ENCODE measurements around the gene RPTOR. TPM values are rescaled to one million over a fixed set of nuclear protein-coding genes. Genes with fewer than 3 reads are reported as not detected.

Gene RPTOR
- total RNA-seq, 1 experiment from 2014 or later, result 58.0 TPM

DNA sequence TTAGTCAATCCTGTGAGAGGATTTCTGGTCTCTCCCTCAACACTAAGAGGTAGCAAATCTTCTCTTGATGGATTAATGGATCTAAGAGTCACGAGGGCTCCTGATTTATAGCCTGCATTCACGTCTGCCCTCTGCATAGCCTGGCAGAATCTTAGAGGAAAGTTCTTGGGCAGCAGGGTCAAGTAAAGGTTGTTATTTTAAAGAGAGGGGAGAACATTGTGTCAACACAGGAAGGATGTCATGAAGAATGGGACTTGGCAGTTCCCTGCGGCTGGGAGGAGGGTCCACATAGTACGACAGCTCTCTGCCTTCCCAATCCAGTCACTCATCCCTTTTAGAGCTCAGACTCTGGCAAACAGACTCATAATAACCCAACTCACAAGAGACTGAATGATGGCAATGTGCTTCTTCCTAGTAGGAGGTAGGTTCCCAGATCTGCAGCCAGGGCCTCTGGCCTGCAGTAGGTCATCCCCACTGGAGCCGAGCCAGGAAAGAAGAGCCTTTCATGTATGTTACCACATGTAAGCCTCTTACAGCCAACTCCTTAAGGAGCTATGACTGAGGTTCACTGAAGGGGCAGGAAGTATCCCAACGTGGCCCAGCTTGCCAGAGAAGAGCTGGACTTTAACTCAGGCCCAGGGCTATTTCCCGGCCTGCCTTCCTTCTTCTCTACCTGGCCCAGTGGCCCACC is 25.4 kb upstream of the RPTOR start:
- no peak for DNase-seq (ENCODE audit: low read depth, low spot score)
- Histone ChIP-seq H3K9me3 (ENCODE audit: control insufficient read depth, insufficient read depth, low read depth, low read length) (no peaks in the 10 kb centered on the region), H3K36me3 (ENCODE audit: control insufficient read depth, insufficient read depth, low read length) (no peaks in the 10 kb centered on the region), H3K4me1 (ENCODE audit: control insufficient read depth, insufficient read depth, low read length) (no peaks in the 10 kb centered on the region), H3K4me3 (ENCODE audit: low read depth in 2 of 2, low read length in 2 of 2) (no peak overlapping the region), H3K27ac (ENCODE audit: low read length) (no peak overlapping the region), H3K27me3 (ENCODE audit: control insufficient read depth, insufficient read depth, low read length) (no peaks in the 10 kb centered on the region)
- intact Hi-C loops (cut with micrococcal nuclease; ENCODE audit: unreplicated experiment) (no loop called here), in situ Hi-C loops (cut with HindIII; ENCODE audit: low pct_unique_long_range_greater_than_20kb, low sequenced_read_pairs) (no loop called here)
- no peak for ATAC-seq
- no TSS peak for BruUV-seq (replicated peaks)
- POLR2A ChIA-PET, result interaction anchor here (0.6 kb wide), 1 partner anchor 54 kb away, joined by 3 read pairs; no protein-coding TSS in a partner anchor
- TF ChIP-seq, protein P1, sequence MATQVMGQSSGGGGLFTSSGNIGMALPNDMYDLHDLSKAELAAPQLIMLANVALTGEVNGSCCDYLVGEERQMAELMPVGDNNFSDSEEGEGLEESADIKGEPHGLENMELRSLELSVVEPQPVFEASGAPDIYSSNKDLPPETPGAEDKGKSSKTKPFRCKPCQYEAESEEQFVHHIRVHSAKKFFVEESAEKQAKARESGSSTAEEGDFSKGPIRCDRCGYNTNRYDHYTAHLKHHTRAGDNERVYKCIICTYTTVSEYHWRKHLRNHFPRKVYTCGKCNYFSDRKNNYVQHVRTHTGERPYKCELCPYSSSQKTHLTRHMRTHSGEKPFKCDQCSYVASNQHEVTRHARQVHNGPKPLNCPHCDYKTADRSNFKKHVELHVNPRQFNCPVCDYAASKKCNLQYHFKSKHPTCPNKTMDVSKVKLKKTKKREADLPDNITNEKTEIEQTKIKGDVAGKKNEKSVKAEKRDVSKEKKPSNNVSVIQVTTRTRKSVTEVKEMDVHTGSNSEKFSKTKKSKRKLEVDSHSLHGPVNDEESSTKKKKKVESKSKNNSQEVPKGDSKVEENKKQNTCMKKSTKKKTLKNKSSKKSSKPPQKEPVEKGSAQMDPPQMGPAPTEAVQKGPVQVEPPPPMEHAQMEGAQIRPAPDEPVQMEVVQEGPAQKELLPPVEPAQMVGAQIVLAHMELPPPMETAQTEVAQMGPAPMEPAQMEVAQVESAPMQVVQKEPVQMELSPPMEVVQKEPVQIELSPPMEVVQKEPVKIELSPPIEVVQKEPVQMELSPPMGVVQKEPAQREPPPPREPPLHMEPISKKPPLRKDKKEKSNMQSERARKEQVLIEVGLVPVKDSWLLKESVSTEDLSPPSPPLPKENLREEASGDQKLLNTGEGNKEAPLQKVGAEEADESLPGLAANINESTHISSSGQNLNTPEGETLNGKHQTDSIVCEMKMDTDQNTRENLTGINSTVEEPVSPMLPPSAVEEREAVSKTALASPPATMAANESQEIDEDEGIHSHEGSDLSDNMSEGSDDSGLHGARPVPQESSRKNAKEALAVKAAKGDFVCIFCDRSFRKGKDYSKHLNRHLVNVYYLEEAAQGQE (IDR thresholded peaks at IDR 0.05; ENCODE audit: insufficient read depth in 1 of 2, low read depth in 2 of 2, low read length in 1 of 2), result no peak
- TF ChIP-seq, protein P2, sequence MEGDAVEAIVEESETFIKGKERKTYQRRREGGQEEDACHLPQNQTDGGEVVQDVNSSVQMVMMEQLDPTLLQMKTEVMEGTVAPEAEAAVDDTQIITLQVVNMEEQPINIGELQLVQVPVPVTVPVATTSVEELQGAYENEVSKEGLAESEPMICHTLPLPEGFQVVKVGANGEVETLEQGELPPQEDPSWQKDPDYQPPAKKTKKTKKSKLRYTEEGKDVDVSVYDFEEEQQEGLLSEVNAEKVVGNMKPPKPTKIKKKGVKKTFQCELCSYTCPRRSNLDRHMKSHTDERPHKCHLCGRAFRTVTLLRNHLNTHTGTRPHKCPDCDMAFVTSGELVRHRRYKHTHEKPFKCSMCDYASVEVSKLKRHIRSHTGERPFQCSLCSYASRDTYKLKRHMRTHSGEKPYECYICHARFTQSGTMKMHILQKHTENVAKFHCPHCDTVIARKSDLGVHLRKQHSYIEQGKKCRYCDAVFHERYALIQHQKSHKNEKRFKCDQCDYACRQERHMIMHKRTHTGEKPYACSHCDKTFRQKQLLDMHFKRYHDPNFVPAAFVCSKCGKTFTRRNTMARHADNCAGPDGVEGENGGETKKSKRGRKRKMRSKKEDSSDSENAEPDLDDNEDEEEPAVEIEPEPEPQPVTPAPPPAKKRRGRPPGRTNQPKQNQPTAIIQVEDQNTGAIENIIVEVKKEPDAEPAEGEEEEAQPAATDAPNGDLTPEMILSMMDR (IDR thresholded peaks at IDR 0.05), result no peak
- TF ChIP-seq POLR2AphosphoS5 (IDR thresholded peaks at IDR 0.05; ENCODE audit: low read depth, low read length) (no peak), SIN3A (IDR thresholded peaks at IDR 0.05; ENCODE audit: borderline replicate concordance, insufficient read depth, low read depth, low read length) (no peak), TCF7L2 (IDR thresholded peaks at IDR 0.05; ENCODE audit: low read depth, low read length) (no peak)
- CTCF ChIA-PET, result no interaction called here

DNA sequence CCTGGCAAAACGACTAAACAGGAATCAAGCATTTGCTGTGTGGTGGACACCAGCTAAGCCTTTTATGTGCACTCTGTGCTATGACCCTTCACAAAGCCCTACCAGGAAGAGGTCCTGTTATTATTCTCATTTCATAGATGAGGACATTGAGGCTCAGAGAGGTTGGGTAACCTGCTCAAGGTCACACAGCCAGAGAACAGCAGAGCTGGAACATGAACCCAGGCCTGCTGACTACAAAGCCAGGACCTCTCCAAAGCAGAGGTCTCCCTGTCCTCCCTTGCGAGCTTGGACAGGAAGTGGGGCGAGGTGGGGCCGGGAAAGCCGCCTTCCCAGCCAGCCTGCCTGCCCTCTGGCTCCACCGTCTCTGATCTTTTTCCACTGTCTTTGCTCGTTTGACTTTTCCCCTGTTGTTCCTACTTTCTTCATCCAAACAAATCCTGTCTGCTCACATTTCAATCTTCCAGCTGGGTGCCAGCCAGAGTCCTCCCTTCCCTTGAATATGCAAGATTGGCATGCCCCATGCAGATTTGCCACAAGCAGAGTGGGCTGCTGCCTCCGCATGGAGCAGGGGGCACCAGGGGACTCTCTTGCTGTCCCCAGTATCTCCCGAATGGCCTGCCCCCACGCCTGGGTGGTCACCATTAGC is 23.7 kb upstream of the RPTOR start:
- no TSS peak for BruUV-seq (replicated peaks)
- no peaks in the 10 kb centered on the region for H3K36me3 ChIP-seq (ENCODE audit: control insufficient read depth, insufficient read depth, low read length)
- CTCF ChIA-PET, result no interaction called here
- H3K27ac ChIP-seq (ENCODE audit: low read length), result no peak overlapping the region
- intact Hi-C loops (cut with micrococcal nuclease; ENCODE audit: unreplicated experiment), result no loop called here
- no peaks in the 10 kb centered on the region for H3K4me1 ChIP-seq (ENCODE audit: control insufficient read depth, insufficient read depth, low read length)
- in situ Hi-C loops (cut with HindIII; ENCODE audit: low pct_unique_long_range_greater_than_20kb, low sequenced_read_pairs), result no loop called here
- TF ChIP-seq, protein P1 (IDR thresholded peaks at IDR 0.05; ENCODE audit: insufficient read depth in 1 of 2, low read depth in 2 of 2, low read length in 1 of 2), result no peak
- TF ChIP-seq POLR2AphosphoS5 (IDR thresholded peaks at IDR 0.05; ENCODE audit: low read depth, low read length) (no peak), TCF7L2 (IDR thresholded peaks at IDR 0.05; ENCODE audit: low read depth, low read length) (no peak), SIN3A (IDR thresholded peaks at IDR 0.05; ENCODE audit: borderline replicate concordance, insufficient read depth, low read depth, low read length) (no peak)
- TF ChIP-seq, protein P2 (IDR thresholded peaks at IDR 0.05), result no peak
- ATAC-seq (no peak), DNase-seq (ENCODE audit: low read depth, low spot score) (no peak)
- no peaks in the 10 kb centered on the region for H3K9me3 ChIP-seq (ENCODE audit: control insufficient read depth, insufficient read depth, low read depth, low read length)
- no peaks in the 10 kb centered on the region for H3K27me3 ChIP-seq (ENCODE audit: control insufficient read depth, insufficient read depth, low read length)
- POLR2A ChIA-PET, result no interaction called here
- H3K4me3 ChIP-seq (ENCODE audit: low read depth in 2 of 2, low read length in 2 of 2), result no peak overlapping the region
